Measurements from ENCODE around the gene DCHS1. TPM values are rescaled to one million over a fixed set of nuclear protein-coding genes. Genes with fewer than 3 reads are reported as not detected.

The DCHS1 gene
- total RNA-seq, 3 donors from 2014 or later (not counting 1 experiment from before 2014, with no cell fraction given): 0.49 to 1.0 (median 0.83) TPM

DNA sequence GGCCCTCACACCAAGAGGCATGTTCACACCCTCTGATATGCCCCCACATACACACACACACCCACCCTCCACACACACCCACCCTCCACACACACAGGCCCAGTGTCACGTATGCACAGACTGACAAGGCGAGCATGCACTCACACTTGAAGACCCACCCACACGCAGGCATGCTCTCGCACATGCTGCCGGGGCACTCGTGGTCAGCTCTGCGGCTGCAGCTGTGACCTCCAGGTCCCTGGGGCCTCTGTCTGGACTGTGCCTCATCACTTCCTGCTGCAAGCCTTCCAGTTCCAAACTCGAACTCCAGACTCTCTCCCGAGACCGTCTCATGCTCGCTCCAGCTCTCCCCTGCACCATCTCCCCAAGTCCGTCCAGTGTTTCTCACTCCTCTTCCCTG, 9.5 kb downstream of the DCHS1 start:
- Histone ChIP-seq H3K9me3 (ENCODE audit: control insufficient read depth, insufficient read depth, low read length) (no peaks in the 10 kb centered on the region), H3K36me3 (ENCODE audit: control insufficient read depth, insufficient read depth, low read length) (no peaks in the 10 kb centered on the region), H3K4me3 (ENCODE audit: low read length) (no peak overlapping the region), H3K4me1 (ENCODE audit: control insufficient read depth, insufficient read depth, low read length) (peaks cover 33% of the 10 kb centered on the region), H3K27ac (ENCODE audit: low read length) (peak overlapping the region; percentile 62), H3K27me3 (ENCODE audit: control insufficient read depth, insufficient read depth, low read length) (no peaks in the 10 kb centered on the region)
- no peaks in the 10 kb centered on the region for H3K4me1 Mint-ChIP-seq
- no peak overlapping the region for H3K4me3 Mint-ChIP-seq
- 44% methylated on average over 12 of the region's 12 CpGs for whole genome bisulfite sequencing (ENCODE audit: insufficient coverage)
- no peak for TF ChIP-seq CTCF (IDR thresholded peaks at IDR 0.05)
- no peaks in the 10 kb centered on the region for H3K9me3 Mint-ChIP-seq
- ATAC-seq (peak; percentile 45 to 76 (median 71)), DNase-seq (no peak)
- H3K27me3 Mint-ChIP-seq (ENCODE audit: low read depth in 2 of 2): no peaks in the 10 kb centered on the region
- intact Hi-C loops (cut with micrococcal nuclease): no loop called here
- no peak overlapping the region for H3K27ac Mint-ChIP-seq
- H3K36me3 Mint-ChIP-seq: no peaks in the 10 kb centered on the region

- no peak overlapping the region for H3K4me3 ChIP-seq (ENCODE audit: low read length)
- Mint-ChIP-seq H3K36me3 (no peaks in the 10 kb centered on the region), H3K9me3 (no peaks in the 10 kb centered on the region), H3K27ac (no peak overlapping the region), H3K4me3 (no peak overlapping the region), H3K4me1 (no peaks in the 10 kb centered on the region), H3K27me3 (ENCODE audit: low read depth in 2 of 2) (no peaks in the 10 kb centered on the region)
- H3K27ac ChIP-seq (ENCODE audit: low read length): no peak overlapping the region
- no peaks in the 10 kb centered on the region for H3K36me3 ChIP-seq (ENCODE audit: control insufficient read depth, insufficient read depth, low read length)
- H3K27me3 ChIP-seq (ENCODE audit: control insufficient read depth, insufficient read depth, low read length): no peaks in the 10 kb centered on the region
- WGBS (ENCODE audit: insufficient coverage): 72% methylated on average over 7 of the region's 7 CpGs
- intact Hi-C loops (cut with micrococcal nuclease): no loop called here
- no peaks in the 10 kb centered on the region for H3K9me3 ChIP-seq (ENCODE audit: control insufficient read depth, insufficient read depth, low read length)
- TF ChIP-seq CTCF (IDR thresholded peaks at IDR 0.05): no peak
- peaks cover 33% of the 10 kb centered on the region for H3K4me1 ChIP-seq (ENCODE audit: control insufficient read depth, insufficient read depth, low read length)
- DNase-seq (no peak), ATAC-seq (no peak)
Measured at GRCh38 chr11:6642957-6643356, 12.7 kb downstream of the DCHS1 start.

DNA sequence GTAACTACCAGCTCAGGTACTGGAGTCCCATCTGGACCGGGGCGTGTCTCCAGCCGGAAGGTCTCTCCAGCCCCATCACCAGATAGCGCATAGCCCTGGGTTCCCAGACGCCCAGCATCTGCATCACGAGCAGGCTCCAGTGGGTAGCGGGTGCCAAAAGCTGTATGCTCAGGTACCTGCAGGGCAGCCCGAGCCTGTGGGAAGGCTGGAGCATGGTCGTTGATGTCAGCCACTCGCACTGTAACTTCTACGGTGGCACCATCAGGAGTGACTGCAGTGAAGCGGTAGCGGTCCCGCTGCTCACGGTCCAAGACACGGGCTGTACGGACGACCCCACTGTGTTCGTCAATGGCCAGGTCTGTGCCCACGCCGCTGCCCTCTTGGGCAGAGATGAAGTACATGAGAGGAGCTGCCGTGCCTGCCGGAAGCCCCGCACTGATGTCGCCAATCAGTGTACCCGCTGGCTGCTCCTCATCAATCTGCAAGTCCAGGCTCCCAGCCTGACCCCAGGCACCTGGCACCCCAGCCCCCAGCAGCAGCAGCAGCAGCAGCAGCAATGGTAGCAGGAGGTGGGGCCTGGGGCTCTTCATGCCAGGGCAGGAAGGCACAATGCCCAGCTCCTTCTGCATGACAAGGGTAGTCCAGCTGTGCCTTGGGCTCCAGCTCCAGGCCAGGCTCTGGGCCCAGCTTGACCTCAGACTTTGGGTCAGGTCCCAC, 14.5 kb downstream of the DCHS1 start:
- H3K4me1 ChIP-seq (ENCODE audit: control insufficient read depth, insufficient read depth, low read length): peaks cover 19% of the 10 kb centered on the region
- Mint-ChIP-seq H3K4me3 (no peak overlapping the region), H3K27me3 (ENCODE audit: low read depth in 2 of 2) (no peaks in the 10 kb centered on the region), H3K36me3 (no peaks in the 10 kb centered on the region), H3K9me3 (no peaks in the 10 kb centered on the region), H3K27ac (no peak overlapping the region), H3K4me1 (no peaks in the 10 kb centered on the region)
- WGBS (ENCODE audit: insufficient coverage): 95% methylated on average over 26 of the region's 26 CpGs
- no peak overlapping the region for H3K27ac ChIP-seq (ENCODE audit: low read length)
- intact Hi-C loops (cut with micrococcal nuclease): no loop called here
- DNase-seq (no peak), ATAC-seq (no peak)
- no peaks in the 10 kb centered on the region for H3K27me3 ChIP-seq (ENCODE audit: control insufficient read depth, insufficient read depth, low read length)
- no peak overlapping the region for H3K4me3 ChIP-seq (ENCODE audit: low read length)
- H3K9me3 ChIP-seq (ENCODE audit: control insufficient read depth, insufficient read depth, low read length): no peaks in the 10 kb centered on the region
- no peaks in the 10 kb centered on the region for H3K36me3 ChIP-seq (ENCODE audit: control insufficient read depth, insufficient read depth, low read length)
- no peak for TF ChIP-seq CTCF (IDR thresholded peaks at IDR 0.05)

Measured in natural killer cell (primary cell).